ENCODE measurements around the gene SPATA31D3.
"Not testable (repeated sequence)": the region's sequence is repeated elsewhere in the genome, so short reads cannot be mapped to it uniquely, and the experiment has no call there.

Gene SPATA31D3

DNA sequence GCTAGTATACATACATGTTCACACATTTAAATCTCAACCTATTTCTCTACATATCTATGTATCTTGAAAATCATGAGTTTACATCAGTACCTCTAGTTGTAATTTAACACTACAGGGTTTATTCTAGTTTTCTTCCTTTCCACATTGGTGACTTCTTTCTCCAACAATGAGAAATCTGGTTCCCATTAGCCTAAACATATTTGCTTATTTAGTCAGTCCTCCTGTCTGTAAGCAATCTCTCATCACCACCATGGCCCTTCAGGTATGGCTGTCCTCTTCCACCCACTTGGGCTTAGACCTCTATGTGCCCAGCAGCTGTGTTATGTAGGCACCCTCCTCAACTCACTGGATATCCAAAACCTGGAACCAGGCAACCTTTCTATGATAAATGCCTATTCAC is 37.3 kb downstream of the SPATA31D3 start:
- DNase-seq = no peak

DNA sequence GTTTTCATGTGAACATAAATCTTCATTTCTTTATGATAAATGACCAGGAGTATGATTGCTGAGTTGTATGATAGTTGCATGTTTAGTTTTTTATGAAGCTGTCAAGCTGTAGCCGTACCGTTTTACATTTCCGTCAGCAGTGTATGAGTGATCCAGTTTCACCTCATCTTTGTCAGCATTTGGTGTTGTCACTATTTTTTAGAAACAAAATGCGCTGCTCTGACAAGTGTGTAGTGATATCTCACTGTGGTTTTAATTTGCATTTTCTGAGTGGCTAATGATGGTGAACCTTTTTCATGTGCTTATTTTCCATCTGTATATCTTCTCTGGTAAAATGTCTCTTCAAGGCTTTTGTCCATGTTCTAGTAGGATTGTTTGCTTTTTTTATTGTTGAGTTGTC is 38.6 kb downstream of the SPATA31D3 start:
- DNase-seq = no peak

DNA sequence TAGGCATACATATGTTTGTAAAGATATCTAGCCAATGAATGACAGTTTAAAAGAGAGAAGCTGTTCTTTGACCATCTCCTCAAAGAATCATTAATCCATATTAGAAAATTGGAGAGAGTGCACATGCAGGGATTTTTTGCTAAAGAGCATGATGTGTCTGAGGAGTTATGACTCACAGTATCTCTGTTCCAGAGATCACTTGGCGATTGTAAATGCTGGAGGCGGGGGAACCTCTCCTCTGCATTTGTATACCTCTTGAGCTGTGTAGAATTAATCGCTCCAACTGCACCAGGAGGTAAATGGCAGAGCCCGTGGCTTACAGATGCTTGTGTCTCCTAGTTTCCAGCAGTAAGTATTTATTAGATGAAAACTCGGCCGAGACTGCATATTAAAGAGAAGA is 41.6 kb downstream of the SPATA31D3 start:
- DNase-seq = no peak

DNA sequence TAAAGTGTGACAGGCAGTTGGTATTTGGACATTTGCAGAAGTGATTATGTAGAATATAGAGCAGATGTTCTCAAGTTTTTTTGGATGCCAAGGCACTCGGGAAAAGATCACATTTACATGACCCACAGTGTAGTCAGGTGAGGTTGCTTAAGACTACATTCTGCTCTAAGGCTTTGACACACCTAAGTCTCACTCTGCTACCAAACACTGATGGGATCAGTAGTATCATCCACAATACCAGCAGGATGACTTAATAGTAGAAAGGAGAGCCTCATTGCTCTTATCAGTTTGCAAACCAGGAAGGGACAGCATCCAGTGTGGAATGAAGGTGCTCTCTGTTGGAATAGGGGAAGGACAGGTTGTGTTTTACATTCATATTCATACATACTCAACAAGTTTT is 42.8 kb downstream of the SPATA31D3 start:
- no peak for DNase-seq

DNA sequence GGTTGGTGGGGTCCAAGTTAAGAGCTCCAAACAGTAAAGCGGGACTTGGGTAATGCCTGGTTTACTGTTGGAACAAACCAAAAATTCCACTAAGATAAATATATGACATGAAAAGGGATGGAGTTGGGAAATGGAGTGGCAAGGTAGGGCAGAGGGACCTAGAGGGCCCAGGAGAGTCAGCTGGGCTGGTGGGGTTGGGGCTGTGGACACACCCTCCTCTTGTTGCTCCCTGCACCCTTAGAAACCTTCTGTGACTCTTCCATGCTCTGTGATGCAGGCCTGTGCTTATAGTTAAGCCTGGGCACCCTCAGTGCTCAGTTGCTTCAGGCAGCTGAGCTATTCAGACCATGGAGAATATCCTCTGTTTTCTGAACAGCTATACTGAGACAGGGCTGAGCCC is 45.2 kb downstream of the SPATA31D3 start, which contains the start of gene SPATA31D1:
Gene SPATA31D1 (plus strand): TSS at position 301 of the 400 bp plus-strand sequence. CDS start 47 bp downstream, at position 348.
- DNase-seq = not testable (repeated sequence)

DNA sequence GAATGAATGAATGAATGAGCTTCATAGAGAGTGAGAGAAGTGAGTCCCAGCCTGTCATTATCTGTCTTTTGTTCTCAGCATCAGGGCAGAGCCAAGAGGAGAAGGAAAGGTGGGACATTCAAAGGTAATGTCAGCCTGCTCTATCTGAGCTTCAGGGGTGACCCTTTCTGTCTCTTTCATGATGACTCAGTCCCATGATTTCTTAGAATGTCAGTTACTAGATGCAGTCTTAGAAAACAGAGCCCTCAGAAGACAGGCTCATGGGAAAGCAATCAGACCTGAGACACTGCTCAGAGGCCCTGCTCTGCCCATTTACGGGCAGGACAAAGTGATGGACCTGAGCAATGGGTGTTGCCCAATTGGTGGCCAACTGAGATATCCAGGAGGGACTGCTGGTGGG is 46.4 kb downstream of the SPATA31D3 start:
- DNase-seq = no peak

DNA sequence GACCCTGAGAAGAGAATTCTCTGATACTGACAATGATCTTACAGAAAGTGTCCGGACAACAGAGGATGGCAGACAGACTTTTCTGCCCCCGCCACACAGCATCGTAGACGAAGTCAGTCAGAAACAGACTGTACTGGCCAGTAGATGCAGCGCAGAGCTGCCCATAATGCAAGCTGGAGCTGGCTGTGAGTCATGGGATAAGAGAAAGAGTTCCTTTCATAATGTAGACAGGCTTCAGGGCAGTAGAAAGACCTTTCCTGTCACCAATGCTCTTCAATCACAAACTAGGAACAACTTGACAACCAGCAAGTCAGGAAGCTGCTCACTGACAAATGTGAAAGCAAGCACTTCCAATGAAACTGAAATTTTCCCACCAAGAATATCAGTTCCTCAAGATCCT is 50.4 kb downstream of the SPATA31D3 start:
- no peak for DNase-seq
